ENCODE results near the gene RPL41. TPM values are rescaled to one million over a fixed set of nuclear protein-coding genes. Genes with fewer than 3 reads are reported as not detected.
"Not testable (repeated sequence)": the region's sequence is repeated elsewhere in the genome, so short reads cannot be mapped to it uniquely, and the experiment has no call there.

The RPL41 gene
- total RNA-seq (2014; rRNA removed; shearing (Covaris generic); ENCODE audit: low replicate concordance), result 3,851 and 5,660 TPM in 2 replicates

DNA sequence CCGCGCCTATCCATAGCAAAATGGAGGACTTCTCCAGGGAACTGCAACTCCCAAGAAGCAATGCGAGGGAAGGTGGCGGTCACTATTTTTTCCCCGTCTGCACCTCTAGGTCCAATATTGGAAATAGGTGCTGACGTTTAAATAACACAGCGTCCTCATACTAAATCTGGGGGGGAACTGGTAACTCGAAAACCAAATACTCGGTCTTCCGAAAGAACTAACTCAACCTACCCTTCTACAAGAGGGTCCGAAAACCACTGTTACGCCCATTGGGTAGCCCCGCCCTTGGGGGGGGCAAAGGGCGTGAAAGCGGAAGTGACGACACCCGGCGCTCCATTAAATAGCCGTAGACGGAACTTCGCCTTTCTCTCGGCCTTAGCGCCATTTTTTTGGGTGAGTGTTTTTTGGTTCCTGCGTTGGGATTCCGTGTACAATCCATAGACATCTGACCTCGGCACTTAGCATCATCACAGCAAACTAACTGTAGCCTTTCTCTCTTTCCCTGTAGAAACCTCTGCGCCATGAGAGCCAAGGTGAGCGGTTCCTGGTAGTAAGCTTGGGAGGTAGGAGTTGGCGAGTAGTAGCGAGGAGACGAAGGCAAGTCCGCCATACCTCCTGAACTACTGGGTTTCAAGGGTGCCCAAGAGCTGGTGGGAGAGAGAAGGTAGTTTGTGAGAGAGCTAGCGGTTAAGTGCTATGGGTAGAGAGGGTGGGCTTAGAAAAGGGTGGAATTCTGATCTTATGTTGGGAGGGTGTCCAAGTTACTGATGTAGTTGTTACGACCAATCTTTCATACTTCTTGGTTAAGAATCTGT is at the start of gene RPL41:
RPL41 (plus strand) TSS at position 367 of the 815 bp plus-strand sequence.
- in situ Hi-C loops (cut with HindIII; ENCODE audit: low pct_unique_long_range_greater_than_20kb, low sequenced_read_pairs), result no loop called here
- DNase-seq (ENCODE audit: low read depth), result peak; percentile 98

- in situ Hi-C loops (cut with HindIII; ENCODE audit: low pct_unique_long_range_greater_than_20kb, low sequenced_read_pairs), result no loop called here
- no peak for DNase-seq (ENCODE audit: low read depth)
Measured at GRCh38 chr12:56071648-56072047, 44.8 kb upstream of the RPL41 start.

DNA sequence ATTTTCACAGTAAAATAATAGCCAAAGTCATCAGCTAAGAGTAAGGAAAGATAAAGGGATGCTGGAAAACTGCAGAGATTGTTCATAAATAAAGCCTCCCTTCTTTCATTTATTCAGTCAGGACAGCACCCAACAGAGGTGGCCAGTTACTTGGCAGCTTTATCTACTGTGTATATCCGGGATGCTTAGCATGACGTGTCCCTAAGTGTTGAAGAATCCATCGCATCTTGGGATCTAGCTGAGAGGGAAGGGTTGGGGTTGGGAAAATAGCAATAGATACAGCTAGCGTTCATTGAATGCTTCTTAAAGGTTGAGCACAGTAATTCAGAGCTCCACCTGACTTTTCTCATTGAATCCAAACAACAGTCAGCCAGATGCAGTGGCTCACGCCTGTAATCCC is 42.0 kb upstream of the RPL41 start:
- DNase-seq (ENCODE audit: low read depth), result no peak
- in situ Hi-C loops (cut with HindIII; ENCODE audit: low pct_unique_long_range_greater_than_20kb, low sequenced_read_pairs), result no loop called here

- peak; percentile 49 for DNase-seq (ENCODE audit: low read depth)
- in situ Hi-C loops (cut with HindIII; ENCODE audit: low pct_unique_long_range_greater_than_20kb, low sequenced_read_pairs), result not testable (repeated sequence)
Measured at GRCh38 chr12:56077966-56078365, 38.5 kb upstream of the RPL41 start.

DNA sequence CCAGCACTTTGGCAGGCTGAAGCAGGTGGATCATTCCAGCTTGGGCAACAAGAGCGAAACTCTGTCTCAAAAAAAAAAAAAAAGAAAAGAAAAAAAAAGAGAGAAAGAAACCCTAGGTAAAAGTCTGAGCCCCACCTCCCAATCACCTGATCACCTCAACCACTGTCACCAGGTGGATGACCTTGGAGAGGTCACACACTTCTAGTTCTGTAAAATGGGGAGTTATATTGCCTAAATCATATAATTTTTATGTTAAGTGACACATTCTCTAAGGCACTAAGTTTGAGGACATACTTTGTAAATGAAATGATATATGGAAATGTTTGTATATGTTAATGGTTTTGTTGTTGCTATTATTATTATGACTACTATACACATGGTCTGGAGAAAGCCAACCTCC is 38.0 kb upstream of the RPL41 start:
- no peak for DNase-seq (ENCODE audit: low read depth)
- in situ Hi-C loops (cut with HindIII; ENCODE audit: low pct_unique_long_range_greater_than_20kb, low sequenced_read_pairs), result no loop called here

- DNase-seq (ENCODE audit: low read depth), result peak; percentile 92
- in situ Hi-C loops (cut with HindIII; ENCODE audit: low pct_unique_long_range_greater_than_20kb, low sequenced_read_pairs), result no loop called here
Measured at GRCh38 chr12:56078931-56079722, 37.3 kb upstream of the RPL41 start.

DNA sequence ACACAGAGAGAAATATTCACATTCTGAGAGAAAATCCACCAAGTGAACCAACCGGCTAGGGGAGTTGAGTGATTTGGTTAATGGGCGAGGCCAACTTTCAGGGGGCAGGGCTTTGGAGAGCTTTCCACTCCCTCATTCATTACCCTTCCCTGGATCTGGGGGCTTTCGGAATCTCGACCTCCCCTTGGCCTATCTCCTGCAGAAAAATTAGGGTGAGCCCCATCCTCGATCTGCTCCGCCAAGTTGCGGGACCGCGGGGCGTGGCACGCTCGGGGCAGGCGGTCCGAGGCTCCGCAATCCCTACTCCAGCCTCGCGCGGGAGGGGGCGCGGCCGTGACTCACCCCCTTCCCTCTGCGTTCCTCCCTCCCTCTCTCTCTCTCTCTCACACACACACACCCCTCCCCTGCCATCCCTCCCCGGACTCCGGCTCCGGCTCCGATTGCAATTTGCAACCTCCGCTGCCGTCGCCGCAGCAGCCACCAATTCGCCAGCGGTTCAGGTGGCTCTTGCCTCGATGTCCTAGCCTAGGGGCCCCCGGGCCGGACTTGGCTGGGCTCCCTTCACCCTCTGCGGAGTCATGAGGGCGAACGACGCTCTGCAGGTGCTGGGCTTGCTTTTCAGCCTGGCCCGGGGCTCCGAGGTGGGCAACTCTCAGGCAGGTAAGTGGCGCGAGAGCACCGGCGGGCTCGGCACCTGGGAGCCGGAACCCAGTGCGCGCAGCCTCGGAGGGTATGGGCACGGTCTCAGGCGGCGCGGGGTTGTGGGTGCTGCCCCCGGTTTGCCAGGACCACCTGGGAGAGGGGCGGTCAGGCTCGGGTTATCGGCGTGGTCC is 36.5 kb upstream of the RPL41 start, which contains the start of gene ERBB3:
ERBB3 (plus strand) TSS at position 443 of the 833 bp plus-strand sequence; CDS start at position 579, 136 bp downstream.
- in situ Hi-C loops (cut with HindIII; ENCODE audit: low pct_unique_long_range_greater_than_20kb, low sequenced_read_pairs), result no loop called here
- peak; percentile 93 for DNase-seq (ENCODE audit: low read depth)

GRCh38 chr12:56080556-56081138 is 35.8 kb upstream of the RPL41 start:
- in situ Hi-C loops (cut with HindIII; ENCODE audit: low pct_unique_long_range_greater_than_20kb, low sequenced_read_pairs), result no loop called here
- no peak for DNase-seq (ENCODE audit: low read depth)

DNA sequence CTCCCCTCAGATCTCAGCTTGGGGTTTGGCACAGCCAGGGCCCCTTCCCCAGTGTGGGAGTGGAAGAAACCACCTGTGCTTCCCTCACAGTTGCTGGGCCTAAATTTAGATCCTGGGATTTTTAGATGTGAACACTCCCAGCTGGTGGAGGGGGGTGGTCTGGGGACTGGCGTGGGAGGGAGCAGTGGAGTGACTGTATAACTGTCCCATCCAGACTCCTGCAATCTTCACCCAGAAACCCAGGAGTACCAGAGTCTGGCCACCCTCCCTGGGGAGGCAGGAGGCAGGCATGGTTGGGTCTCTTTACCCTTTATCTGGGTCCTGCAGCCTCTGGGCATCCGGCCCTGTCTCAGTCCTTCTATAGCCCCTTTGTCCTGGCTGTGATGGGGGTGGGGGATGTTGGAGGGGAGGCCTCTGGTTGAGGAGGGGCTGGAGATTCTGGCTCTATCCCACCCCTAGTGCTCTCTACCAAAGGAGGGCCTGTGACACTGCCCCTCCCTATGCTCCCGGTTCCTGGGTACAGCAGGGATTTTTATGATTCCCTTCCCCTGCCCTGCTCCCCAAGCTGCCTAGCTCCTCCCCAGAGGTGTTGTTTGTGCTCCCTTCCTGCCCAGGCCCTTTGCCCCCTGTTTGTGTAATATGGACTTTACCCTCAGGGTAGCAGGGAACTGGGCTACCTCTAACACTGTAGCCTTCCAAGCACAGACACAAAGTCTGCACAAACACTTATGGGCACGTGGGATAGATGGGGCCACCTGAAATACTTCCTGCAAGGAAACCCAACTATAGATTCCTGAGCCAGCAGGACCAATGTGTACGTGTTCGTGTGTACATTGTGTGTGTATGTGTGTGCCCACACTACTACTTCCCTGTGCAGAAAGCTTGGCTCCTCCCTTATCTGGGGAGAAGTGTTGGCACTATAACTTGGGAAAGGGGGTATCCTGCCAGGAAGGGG is 34.8 kb upstream of the RPL41 start:
- in situ Hi-C loops (cut with HindIII; ENCODE audit: low pct_unique_long_range_greater_than_20kb, low sequenced_read_pairs), result no loop called here

DNA sequence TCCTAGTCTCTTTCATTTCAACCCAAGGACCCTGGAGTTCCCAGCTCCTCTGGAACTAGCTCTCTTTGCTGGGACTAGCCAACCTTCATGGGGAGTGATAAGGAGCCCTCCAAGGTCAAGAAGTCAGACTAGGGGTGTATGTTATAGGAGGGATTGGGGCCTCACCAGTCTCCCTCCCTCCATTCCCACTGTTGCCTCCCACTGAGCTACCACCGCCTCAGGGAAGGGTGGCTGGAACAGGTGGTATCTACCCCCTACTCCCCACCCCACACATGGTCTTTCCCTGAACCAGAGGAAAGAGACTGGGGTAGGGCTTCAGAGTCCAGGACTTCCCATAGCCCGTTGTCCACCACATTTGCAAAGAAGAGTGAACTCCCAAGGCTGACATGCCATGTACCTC is 34.1 kb upstream of the RPL41 start:
- DNase-seq (ENCODE audit: low read depth), result no peak
- in situ Hi-C loops (cut with HindIII; ENCODE audit: low pct_unique_long_range_greater_than_20kb, low sequenced_read_pairs), result no loop called here

More for the DNA sequence above, 34.8 kb upstream of the RPL41 start:
- DNase-seq (ENCODE audit: low read depth), result no peak

DNA sequence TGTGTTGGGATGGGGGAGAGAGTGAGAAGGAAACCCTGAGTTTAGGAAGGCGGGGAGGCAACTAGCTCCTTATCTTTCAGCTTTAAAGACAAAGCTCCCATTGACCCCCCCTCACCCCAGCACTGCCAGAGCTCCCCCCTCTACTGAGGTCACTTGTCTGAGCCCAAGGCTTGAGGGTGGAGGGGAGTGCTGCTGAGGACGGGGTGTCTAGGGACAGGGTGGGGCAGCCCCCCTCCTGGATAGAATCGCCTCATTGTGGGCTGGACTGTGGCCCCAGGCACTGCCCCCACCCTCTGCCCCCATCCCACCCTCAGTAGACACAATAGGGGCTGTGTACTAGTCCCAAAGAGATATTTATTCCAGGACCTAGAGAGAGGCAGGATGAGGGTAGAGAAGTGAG is 33.5 kb upstream of the RPL41 start:
- in situ Hi-C loops (cut with HindIII; ENCODE audit: low pct_unique_long_range_greater_than_20kb, low sequenced_read_pairs), result no loop called here
- no peak for DNase-seq (ENCODE audit: low read depth)

DNA sequence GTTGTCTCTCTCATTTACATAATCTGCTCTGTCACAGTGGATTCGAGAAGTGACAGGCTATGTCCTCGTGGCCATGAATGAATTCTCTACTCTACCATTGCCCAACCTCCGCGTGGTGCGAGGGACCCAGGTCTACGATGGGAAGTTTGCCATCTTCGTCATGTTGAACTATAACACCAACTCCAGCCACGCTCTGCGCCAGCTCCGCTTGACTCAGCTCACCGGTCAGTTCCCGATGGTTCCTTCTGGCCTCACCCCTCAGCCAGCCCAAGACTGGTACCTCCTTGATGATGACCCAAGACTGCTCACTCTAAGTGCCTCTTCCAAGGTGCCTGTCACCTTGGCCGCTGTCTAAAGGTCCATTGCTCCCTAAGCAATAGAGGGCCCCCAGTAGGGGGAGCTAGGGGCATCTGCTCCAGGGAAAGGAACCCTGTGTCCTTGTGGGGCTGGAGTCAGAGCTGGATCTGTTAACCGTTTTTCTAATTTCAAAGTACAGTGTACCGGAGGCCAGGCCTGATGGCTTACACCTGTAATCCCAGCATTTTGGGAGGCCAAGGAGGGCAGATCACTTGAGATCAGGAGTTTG is 31.4 kb upstream of the RPL41 start:
- DNase-seq (ENCODE audit: low read depth), result no peak
- in situ Hi-C loops (cut with HindIII; ENCODE audit: low pct_unique_long_range_greater_than_20kb, low sequenced_read_pairs), result no loop called here

DNA sequence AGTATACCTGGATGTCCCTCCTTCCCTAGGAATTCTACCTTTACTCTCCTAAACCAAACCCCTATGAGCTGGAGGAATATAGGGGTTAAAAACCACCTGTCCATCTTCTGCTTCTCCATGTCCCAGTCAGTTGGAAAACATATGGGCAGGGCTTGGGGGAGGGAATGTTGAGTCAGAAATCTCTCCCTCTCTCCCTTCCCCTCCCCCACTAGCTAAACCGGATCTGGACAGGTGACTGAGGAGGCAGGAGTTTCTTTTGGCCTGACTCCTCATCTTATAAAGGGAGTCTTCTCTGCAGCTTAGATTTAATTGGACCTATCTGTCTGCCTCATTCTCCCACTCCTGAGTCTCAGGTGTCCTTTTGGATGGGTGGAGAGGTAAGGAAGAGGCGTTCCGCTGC is 30.3 kb upstream of the RPL41 start:
- in situ Hi-C loops (cut with HindIII; ENCODE audit: low pct_unique_long_range_greater_than_20kb, low sequenced_read_pairs), result no loop called here
- peak; percentile 16 for DNase-seq (ENCODE audit: low read depth)

- in situ Hi-C loops (cut with HindIII; ENCODE audit: low pct_unique_long_range_greater_than_20kb, low sequenced_read_pairs), result no loop called here
- no peak for DNase-seq (ENCODE audit: low read depth)
Measured at GRCh38 chr12:56086608-56087007, 29.8 kb upstream of the RPL41 start.

GRCh38 chr12:56087220-56087619 is 29.2 kb upstream of the RPL41 start:
- no peak for DNase-seq (ENCODE audit: low read depth)
- in situ Hi-C loops (cut with HindIII; ENCODE audit: low pct_unique_long_range_greater_than_20kb, low sequenced_read_pairs), result no loop called here

DNA sequence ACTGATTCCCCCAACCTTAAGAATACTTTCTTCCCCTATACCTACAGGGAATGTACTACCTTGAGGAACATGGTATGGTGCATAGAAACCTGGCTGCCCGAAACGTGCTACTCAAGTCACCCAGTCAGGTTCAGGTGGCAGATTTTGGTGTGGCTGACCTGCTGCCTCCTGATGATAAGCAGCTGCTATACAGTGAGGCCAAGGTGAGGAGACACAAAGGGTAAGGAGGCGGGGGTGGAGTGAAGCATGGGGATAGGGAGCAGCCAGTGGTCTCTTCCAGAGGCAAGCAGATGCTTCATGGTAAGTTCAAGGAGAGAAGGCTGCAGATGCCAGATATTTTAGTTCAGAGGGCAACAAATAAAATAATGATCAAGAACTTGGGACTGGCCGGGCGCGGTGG is 18.7 kb upstream of the RPL41 start:
- in situ Hi-C loops (cut with HindIII; ENCODE audit: low pct_unique_long_range_greater_than_20kb, low sequenced_read_pairs), result no loop called here
- DNase-seq (ENCODE audit: low read depth), result no peak

- in situ Hi-C loops (cut with HindIII; ENCODE audit: low pct_unique_long_range_greater_than_20kb, low sequenced_read_pairs), result no loop called here
- no peak for DNase-seq (ENCODE audit: low read depth)
Measured at GRCh38 chr12:56098592-56098991, 17.8 kb upstream of the RPL41 start.

Measured in Caki2 (cell line).